IPS-18c (cell line): ENCODE data around the gene RUFY4.
"Not testable (repeated sequence)": the region's sequence is repeated elsewhere in the genome, so short reads cannot be mapped to it uniquely, and the experiment has no call there.

Source experiments
- H3K4me3 ChIP-seq: 2 replicates; pipeline ENCODE4 v1.7.0; 2013; ENCODE audit warnings: low read depth, mild to moderate bottlenecking, low read length, moderate library complexity; ENCODE audit not compliant: insufficient read depth
- H3K9me3 ChIP-seq: one replicate; pipeline ENCODE4 v1.6.1; 2013; ENCODE audit warnings: mild to moderate bottlenecking, low read length, moderate library complexity; ENCODE audit not compliant: control insufficient read depth, insufficient read depth

The RUFY4 gene, protein sequence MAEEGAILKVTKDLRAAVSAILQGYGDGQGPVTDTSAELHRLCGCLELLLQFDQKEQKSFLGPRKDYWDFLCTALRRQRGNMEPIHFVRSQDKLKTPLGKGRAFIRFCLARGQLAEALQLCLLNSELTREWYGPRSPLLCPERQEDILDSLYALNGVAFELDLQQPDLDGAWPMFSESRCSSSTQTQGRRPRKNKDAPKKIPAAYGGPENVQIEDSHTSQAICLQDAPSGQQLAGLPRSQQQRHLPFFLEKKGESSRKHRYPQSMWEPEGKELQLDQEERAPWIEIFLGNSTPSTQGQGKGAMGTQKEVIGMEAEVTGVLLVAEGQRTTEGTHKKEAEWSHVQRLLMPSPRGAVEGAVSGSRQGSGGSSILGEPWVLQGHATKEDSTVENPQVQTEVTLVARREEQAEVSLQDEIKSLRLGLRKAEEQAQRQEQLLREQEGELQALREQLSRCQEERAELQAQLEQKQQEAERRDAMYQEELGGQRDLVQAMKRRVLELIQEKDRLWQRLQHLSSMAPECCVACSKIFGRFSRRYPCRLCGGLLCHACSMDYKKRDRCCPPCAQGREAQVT

DNA sequence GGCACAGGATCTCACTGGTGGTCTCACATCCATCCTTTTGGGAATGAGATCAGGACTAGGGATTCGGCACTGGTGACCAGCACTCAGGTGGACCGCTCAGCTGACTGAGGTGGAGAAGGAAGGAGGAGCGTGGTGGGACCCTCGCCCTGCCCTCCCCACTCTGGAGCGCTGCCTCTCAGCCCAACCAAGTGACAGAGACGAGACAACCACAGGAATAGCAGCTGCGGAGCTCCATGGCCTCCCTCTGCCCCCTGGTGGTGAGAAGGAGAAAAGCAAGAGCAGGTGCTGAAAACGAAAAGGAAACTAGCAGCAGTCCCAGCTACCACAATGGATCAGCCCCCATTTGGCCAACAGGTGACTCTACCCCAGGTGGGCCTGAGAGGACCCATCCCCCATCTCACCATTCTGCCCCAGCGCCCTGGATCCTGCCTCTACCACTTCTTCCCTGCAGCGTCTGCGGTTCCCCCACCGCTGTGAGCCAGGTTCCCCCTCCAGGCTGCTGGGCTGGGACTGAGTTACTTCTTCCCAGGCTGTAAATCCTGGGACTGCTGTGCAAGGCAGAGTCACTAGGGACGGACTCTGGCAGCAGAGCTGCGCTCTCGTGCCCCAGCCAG lies at the start of gene RUFY4:
RUFY4 (plus strand) TSS at position 533 of the 614 bp plus-strand sequence. CDS start 1,353 bp downstream, outside the sequence.
- H3K4me3 ChIP-seq, result not testable (repeated sequence)

DNA sequence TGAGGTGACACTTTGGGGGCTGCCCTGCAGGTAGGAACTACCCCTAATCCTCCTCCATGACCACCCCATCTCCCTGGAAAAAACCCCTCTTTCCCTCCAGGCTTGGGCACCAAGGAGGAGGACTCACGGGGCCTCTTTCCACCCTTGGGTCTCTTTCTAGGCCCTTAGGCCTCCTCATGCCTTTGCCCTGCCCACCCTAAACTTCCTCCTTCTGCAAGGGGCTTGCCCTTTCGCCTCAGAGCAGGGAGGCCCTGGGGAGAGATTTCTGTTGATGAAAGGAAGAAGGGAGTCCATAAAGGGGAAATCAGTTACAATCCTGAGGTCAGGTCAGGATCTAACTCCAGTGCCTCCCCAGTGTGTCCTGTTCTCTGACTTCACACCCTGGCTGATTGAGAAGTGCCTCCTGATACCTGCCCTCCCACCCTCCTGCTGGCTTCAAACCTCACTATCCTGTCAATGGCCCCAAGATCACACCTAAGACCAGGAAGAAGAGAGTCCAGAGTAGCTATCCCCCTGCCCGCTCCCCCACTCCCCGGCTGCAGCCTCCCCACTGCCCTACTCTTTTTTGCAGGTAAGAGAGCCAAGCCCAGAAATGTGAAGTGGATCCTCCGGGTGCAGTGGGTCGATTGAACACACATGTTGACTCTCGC lies 49.5 kb upstream of the RUFY4 start:
- H3K9me3 ChIP-seq, result no peaks in the 10 kb centered on the region
- H3K4me3 ChIP-seq, result no peak overlapping the region

More for the DNA sequence above, at the start of gene RUFY4:
- not testable (repeated sequence) for H3K9me3 ChIP-seq

DNA sequence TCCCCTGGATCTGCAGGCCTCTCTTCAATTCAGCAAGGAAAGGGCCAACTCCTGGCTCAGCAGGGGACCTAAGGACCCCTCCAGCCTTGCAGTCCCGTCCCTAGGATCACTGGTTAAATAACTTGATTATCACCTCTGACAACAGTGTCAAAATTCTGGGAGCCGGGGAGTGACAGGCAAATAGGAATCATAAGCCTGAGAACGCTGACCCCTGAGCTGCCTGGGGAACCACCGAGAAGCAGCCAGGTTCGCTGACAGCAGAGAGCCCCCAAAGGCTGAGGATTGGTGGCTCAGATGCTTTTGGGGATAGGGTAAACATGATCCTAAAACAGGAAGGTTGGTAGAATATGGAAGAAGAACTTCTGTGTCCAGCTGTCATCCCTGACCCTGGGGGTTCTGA lies 48.8 kb upstream of the RUFY4 start:
- Histone ChIP-seq H3K4me3 (no peak overlapping the region), H3K9me3 (no peaks in the 10 kb centered on the region)

GRCh38 chr2:218020966-218021535 lies 48.0 kb upstream of the RUFY4 start:
- no peaks in the 10 kb centered on the region for H3K9me3 ChIP-seq
- H3K4me3 ChIP-seq, result no peak overlapping the region

DNA sequence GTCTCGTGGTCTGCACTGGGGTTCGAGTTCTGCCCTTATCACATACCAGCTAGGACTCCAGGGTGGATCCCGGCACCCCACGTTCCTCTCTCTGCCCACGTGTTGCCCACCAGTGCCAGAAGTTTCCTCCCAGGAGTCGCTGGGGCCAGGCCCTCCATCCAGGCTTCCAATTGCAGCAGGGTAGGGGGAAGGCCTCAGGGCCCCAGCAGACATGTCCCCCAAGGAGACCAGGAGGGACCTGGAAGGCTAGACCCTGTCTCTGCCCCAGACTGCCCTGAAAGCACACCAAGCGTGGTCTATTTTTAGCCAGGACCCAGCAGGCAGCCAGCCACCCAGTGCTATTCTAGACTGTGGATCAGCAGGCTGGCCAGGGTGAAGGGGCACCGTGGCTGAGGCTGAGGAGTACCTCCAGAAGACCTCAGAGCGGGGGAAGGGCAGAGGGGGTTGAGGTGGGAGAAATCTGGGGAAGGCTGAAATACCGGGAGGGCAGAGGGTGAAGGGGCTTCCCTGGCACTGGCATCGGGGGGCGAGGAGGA lies 47.4 kb upstream of the RUFY4 start:
- Histone ChIP-seq H3K9me3 (no peaks in the 10 kb centered on the region), H3K4me3 (no peak overlapping the region)

DNA sequence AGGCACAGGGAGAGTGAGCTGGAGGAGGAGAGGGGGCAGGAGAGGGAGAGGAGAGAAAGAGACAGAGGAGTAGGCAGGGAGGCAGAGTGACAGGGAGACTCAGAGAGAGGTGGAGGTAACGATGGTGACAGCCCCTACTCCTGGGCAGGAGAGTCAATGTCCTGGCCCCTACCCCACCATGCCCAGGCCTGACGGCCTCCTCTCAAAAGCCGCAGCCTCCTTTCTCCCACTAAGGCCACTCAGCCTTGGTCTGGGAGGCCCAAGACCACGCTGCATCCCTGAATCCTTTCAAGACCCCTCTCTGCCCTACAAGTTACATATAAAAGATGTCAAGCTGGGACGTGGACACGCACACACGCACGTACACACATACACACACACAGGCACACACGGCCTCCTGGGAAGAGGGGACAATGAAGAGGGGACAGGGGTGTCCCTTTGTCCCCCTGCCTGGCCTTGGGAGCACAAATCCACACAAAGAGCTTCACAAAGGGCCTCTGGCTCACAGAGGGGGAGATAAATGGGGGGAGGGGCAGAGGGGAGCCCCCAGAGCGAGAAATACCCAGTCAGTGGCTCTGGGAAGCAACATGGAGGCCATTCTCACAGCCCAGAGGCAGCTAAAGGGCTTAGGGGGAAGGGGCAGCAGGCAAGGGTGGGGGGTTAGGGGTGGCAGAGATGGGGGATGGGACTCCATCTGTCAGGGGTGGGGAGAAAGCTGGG lies 46.8 kb upstream of the RUFY4 start:
- H3K9me3 ChIP-seq, result no peaks in the 10 kb centered on the region
- no peak overlapping the region for H3K4me3 ChIP-seq

DNA sequence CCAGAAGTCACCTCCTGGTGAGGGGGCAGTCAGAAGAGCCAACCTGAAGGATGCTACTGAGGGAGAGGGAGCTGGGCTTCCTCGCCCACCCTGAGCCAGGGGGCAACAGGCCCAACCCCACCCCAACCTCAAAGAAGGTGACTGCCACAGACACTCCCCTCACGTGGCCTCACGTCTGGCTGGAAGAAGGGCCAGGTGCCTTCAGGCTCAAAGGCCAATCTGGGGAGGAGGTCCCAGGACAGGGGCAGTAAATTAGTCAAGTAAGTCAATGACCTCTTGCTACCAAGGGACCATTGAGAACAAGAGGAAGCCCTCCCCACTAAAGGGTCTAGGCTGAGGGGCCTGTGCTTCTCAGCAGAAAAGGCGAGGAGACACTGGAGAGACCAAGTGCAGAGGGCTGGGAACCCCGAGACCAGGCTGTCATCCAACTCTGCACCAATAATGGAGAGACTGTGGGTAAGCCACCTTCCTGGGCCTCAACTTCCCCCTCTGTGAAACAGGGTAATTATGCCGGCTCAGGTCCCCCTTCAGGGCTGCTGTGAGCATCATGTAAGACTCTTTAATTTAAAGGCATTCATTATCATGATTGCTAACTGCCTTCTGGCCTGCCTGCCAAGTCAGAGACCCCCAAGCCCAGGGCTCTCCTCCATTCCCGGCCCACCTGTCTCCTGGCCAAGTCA lies 46.1 kb upstream of the RUFY4 start:
- Histone ChIP-seq H3K4me3 (no peak overlapping the region), H3K9me3 (no peaks in the 10 kb centered on the region)

GRCh38 chr2:218023636-218024035 lies 45.4 kb upstream of the RUFY4 start:
- Histone ChIP-seq H3K9me3 (no peaks in the 10 kb centered on the region), H3K4me3 (no peak overlapping the region)

DNA sequence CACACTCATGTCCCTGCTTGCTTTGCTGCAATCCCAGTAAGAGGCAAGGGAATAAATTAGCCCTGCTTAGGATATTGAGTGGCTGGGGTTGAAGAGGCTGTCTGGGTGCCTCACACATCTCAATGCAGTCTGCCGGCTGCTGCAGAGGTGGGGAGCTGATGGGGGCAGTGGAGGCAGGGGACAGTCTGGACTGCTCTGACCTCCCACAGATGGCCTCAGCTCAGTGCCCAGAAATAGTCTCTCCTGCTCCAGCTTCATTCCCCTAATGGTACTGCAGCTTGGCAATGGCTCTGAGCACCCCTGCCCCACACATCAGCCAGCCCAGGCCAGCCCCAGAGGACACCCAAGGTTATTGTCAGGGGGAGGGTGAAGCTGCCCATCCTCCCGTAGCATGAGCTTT lies 44.7 kb upstream of the RUFY4 start:
- Histone ChIP-seq H3K4me3 (no peak overlapping the region), H3K9me3 (no peaks in the 10 kb centered on the region)

- Histone ChIP-seq H3K9me3 (no peaks in the 10 kb centered on the region), H3K4me3 (no peak overlapping the region)
Measured at GRCh38 chr2:218024871-218025270, 44.2 kb upstream of the RUFY4 start.

- H3K4me3 ChIP-seq, result no peak overlapping the region
- no peaks in the 10 kb centered on the region for H3K9me3 ChIP-seq
Measured at GRCh38 chr2:218026244-218026643, 42.8 kb upstream of the RUFY4 start.

- no peak overlapping the region for H3K4me3 ChIP-seq
Measured at GRCh38 chr2:218026676-218027425, 42.2 kb upstream of the RUFY4 start.

DNA sequence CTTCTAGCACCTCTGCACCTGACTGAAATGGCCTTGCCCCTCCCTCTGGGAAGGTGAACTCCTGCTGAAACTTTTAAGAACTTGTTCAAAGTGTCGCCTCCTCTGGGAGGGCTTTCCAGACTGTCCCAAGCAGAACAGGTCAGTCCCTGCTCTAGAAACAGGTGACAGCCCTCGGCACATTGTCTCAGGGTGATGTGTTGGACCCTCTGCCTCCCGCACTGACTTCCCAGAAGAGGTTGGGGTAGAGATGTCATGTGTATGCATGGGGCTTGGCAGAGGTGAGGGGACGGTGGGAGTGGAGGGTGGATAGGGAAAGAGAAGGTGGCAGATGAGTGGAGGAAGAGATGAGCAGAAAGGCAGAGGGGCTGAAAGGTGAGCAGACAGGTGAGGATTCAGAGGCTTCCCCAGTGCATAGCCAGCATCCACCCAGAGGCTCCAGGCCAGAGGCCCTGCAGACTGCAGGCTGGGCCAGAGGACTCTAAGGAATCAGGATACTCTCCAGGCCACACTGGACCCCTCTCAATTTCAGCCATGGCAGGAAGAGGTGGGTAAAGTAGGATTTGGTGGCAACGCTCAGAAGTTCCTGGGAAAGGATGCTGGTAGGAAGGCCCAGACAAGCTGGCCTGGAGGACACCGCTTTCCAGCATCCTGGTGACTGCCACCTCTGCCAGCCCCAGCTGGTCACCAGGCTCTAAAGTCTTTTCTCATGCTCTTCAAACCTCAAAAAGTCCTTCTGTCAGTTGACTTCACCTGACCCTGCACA lies 41.4 kb upstream of the RUFY4 start:
- Histone ChIP-seq H3K9me3 (no peaks in the 10 kb centered on the region), H3K4me3 (no peak overlapping the region)

More at GRCh38 chr2:218026676-218027425, 42.2 kb upstream of the RUFY4 start:
- no peaks in the 10 kb centered on the region for H3K9me3 ChIP-seq

GRCh38 chr2:218028189-218028495 lies 40.9 kb upstream of the RUFY4 start:
- no peaks in the 10 kb centered on the region for H3K9me3 ChIP-seq
- no peak overlapping the region for H3K4me3 ChIP-seq
